HUES64 (cell line): Measurements from ENCODE around the gene SLC37A1.

Source experiments
- H3K27ac ChIP-seq: 2 replicates; pipeline ENCODE4 v1.7.0; 2013; ENCODE audit warnings: low read depth, low read length, inconsistent platforms
- H3K27me3 ChIP-seq: 2 replicates; pipeline ENCODE4 v1.6.1; 2013; ENCODE audit warnings: mild to moderate bottlenecking, low read length; ENCODE audit not compliant: insufficient read depth
- H3K36me3 ChIP-seq: 2 replicates; pipeline ENCODE4 v1.6.1; 2013; ENCODE audit warnings: mild to moderate bottlenecking, low read length; ENCODE audit not compliant: insufficient read depth
- H3K4me1 ChIP-seq: 2 replicates; pipeline ENCODE4 v1.6.1; 2013; ENCODE audit warnings: mild to moderate bottlenecking, low read length, moderate library complexity; ENCODE audit not compliant: insufficient read depth
- H3K4me3 ChIP-seq: 2 replicates; pipeline ENCODE4 v1.5.1; 2013; ENCODE audit warnings: mild to moderate bottlenecking, low read length, moderate library complexity
- H3K9ac ChIP-seq: 2 replicates; pipeline ENCODE4 v1.6.1; 2013; ENCODE audit warnings: mild to moderate bottlenecking, low read depth, low read length
- H3K9me3 ChIP-seq: 2 replicates; pipeline ENCODE4 v1.6.1; 2013; ENCODE audit warnings: low read depth, low read length; ENCODE audit not compliant: insufficient read depth
- WGBS: fragments of 150-250, 120-280 bp; methylation state at CpG from one replicate; pipeline ENCODE4 v1.1.7; 2013; ENCODE audit warnings: missing lambda C conversion rate; 5-methylcytosine and 5-hydroxymethylcytosine counted together

Gene SLC37A1

DNA sequence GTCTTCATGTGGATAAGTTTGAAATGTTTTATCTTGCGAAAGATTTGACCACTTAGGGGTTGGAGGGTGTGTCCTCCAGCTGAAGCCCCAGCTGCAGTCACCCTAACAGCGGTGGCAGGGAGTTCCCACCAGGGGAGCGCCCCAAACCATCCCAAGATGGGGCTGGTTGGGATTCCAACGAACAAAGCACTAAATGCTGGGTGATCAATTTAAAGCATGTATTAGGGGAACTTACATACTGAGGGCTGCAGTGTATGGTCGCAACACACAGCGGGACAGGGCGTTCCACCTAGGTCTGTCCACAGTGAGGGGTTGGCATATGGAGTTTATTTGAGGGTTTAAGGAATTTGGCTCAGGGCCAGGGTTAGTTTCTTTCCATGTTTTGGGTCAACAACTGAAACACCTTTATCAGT, 26.3 kb downstream of the SLC37A1 start:
- Histone ChIP-seq H3K4me1 (no peaks in the 10 kb centered on the region), H3K27ac (no peak overlapping the region), H3K36me3 (peaks cover 27% of the 10 kb centered on the region; the same call in 1 of the 2 replicates), H3K9me3 (no peaks in the 10 kb centered on the region), H3K4me3 (no peak overlapping the region), H3K9ac (no peak overlapping the region), H3K27me3 (no peaks in the 10 kb centered on the region)
- 81% methylated on average over 6 of the region's 7 CpGs for WGBS

DNA sequence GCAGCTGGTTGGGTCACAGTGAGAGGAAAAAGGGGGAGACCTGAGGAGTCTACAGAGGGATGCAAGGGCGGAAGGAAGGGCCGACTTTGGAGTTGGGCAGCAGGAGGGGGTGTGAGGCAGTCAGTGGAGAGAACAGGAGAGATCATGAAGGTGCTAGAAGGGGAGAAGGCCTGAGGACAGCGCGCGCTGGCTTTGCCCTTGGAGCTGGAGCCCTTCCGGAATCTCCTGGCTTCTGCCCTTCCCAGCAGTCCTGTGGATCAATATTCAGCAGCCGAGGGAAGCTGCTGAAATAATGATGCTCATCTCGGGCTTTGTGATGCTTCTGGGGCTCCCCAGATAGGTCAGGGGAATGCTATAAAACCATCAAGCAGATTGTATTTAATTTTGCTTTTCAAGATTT, 26.7 kb downstream of the SLC37A1 start:
- Histone ChIP-seq H3K27me3 (no peaks in the 10 kb centered on the region), H3K27ac (no peak overlapping the region), H3K9me3 (no peaks in the 10 kb centered on the region), H3K4me3 (no peak overlapping the region), H3K36me3 (peaks cover 23% of the 10 kb centered on the region; the same call in 1 of the 2 replicates), H3K9ac (no peak overlapping the region), H3K4me1 (no peaks in the 10 kb centered on the region)
- 82% methylated on average over 8 of the region's 8 CpGs for WGBS

DNA sequence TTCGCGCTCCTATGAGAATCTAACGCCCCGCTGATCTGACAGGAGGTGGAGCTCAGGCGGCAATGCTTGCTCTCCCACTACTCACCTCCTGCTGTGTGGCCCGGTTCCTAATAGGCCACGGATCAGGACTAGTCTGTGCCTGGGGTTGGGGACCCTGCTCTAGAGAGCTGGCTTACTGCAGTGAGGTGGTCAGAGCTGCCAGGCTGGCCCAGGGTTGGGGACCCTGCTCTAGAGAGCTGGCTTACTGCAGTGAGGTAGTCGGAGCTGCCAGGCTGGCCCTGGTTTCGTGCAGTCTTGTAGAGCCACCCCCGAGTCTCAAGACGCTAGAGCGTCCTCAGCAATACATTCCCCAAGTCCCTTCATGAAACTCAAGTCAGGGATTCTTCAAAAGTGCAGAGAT, 27.5 kb downstream of the SLC37A1 start:
- H3K4me1 ChIP-seq: no peaks in the 10 kb centered on the region
- H3K27me3 ChIP-seq: no peaks in the 10 kb centered on the region
- no peak overlapping the region for H3K4me3 ChIP-seq
- H3K27ac ChIP-seq: no peak overlapping the region
- H3K9me3 ChIP-seq: no peaks in the 10 kb centered on the region
- no peak overlapping the region for H3K9ac ChIP-seq
- peaks cover 16% of the 10 kb centered on the region; the same call in 1 of the 2 replicates for H3K36me3 ChIP-seq
- 76% methylated on average over 12 of the region's 12 CpGs for WGBS

DNA sequence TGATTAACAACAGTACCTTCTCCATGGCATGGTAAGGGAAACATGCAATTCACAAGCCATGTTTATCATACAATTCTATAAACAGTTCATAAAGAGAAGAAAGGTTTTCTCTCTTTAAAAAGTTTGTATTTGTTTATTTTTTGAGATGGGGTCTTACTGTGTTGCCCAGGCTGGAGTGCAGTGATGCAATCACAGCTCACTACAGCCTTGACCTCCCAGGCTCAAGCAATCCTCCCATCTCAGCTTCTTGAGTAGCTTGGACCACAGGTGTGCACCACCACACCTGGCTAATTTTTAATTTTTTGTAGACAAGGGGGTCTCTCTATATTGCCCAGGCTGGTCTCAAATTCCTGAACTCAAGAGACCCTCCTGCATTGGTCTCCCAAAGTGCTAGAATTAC, 28.0 kb downstream of the SLC37A1 start:
- H3K9ac ChIP-seq: no peak overlapping the region
- no peaks in the 10 kb centered on the region for H3K9me3 ChIP-seq
- H3K36me3 ChIP-seq: peaks cover 15% of the 10 kb centered on the region; the same call in 1 of the 2 replicates
- H3K4me1 ChIP-seq: no peaks in the 10 kb centered on the region
- H3K4me3 ChIP-seq: no peak overlapping the region
- no peak overlapping the region for H3K27ac ChIP-seq
- no peaks in the 10 kb centered on the region for H3K27me3 ChIP-seq

DNA sequence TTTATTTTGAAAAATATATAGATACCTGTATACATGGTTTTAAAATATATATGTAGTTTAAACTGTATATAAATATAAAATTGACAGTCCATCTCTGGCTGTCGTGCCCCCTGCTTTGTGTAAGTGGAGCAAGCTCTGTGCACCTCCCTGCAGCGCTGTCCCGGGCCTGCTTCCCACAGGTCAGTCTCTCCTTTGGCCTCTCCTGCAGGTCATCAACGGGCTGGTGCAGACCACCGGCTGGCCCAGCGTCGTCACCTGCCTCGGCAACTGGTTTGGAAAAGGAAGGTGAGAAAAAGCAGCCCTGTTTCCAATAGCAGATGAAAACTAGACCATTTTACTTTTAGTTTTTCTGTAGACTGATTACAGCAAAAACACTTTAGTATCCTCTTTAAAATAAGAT, 28.5 kb downstream of the SLC37A1 start:
- H3K36me3 ChIP-seq: peaks cover 19% of the 10 kb centered on the region; the same call in 1 of the 2 replicates
- 96% methylated on average over 8 of the region's 8 CpGs for WGBS
- no peak overlapping the region for H3K4me3 ChIP-seq
- no peak overlapping the region for H3K9ac ChIP-seq
- no peaks in the 10 kb centered on the region for H3K4me1 ChIP-seq
- H3K27me3 ChIP-seq: no peaks in the 10 kb centered on the region
- H3K9me3 ChIP-seq: no peaks in the 10 kb centered on the region
- H3K27ac ChIP-seq: no peak overlapping the region

DNA sequence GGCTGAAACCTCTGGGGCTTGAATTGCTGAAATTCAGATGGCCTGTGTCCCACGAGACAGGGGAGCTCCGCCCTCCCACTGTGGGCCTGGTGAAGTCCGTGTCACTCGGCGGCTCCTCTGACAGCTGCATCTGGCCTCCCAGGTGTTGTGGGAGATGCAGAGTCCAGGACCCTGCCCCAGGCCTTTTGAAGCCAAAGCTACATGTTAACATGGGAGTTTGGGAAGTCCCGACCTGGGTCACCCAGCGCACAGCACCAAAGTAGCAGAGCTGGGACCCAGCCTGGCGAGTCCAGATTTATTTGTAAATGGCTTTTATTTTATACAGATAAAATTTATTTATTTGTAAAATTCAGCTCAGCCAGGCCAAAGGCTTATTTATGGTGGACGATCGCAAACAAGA, 28.9 kb downstream of the SLC37A1 start:
- no peak overlapping the region for H3K27ac ChIP-seq
- 93% methylated on average over 9 of the region's 10 CpGs for WGBS
- H3K9me3 ChIP-seq: no peaks in the 10 kb centered on the region
- H3K27me3 ChIP-seq: no peaks in the 10 kb centered on the region
- H3K36me3 ChIP-seq: peaks cover 22% of the 10 kb centered on the region; the same call in 1 of the 2 replicates
- H3K4me3 ChIP-seq: no peak overlapping the region
- no peak overlapping the region for H3K9ac ChIP-seq
- H3K4me1 ChIP-seq: no peaks in the 10 kb centered on the region

DNA sequence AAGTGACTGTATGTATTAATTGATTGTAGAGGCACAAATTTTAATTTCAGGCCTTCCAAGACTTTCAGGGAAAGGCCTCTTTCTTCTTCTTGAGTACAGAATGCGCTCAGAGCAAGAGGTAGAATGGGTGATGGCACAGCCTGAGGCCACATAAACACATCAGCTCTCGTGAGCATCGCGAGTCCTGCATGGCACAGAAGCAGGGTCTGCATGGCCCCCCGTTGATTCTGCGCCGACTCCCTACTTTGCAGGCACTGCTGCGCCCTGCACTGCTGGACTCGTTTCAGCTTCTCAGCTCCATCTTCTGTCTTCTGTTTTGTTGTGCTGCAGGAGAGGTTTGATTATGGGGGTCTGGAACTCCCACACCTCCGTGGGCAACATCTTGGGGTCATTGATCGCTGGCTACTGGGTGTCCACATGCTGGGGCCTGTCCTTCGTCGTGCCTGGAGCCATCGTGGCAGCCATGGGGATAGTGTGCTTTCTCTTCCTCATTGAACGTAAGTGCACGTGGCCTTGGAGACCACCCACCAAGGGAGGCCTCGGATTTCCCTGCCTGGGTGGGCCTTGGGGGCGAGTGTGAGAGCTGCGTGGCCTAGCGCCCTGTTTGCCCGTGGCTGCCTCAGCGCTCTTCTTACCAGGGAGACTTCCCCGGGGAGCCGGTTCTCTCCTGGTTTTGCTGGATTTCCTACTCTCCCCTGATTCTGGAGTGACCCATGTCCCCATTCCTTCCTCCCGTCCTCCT, 29.6 kb downstream of the SLC37A1 start:
- Histone ChIP-seq H3K36me3 (peaks cover 22% of the 10 kb centered on the region; the same call in 1 of the 2 replicates), H3K9me3 (no peaks in the 10 kb centered on the region), H3K27me3 (no peaks in the 10 kb centered on the region), H3K9ac (no peak overlapping the region), H3K4me3 (no peak overlapping the region), H3K4me1 (no peaks in the 10 kb centered on the region), H3K27ac (no peak overlapping the region)
- WGBS: 93% methylated on average over 25 of the region's 25 CpGs

DNA sequence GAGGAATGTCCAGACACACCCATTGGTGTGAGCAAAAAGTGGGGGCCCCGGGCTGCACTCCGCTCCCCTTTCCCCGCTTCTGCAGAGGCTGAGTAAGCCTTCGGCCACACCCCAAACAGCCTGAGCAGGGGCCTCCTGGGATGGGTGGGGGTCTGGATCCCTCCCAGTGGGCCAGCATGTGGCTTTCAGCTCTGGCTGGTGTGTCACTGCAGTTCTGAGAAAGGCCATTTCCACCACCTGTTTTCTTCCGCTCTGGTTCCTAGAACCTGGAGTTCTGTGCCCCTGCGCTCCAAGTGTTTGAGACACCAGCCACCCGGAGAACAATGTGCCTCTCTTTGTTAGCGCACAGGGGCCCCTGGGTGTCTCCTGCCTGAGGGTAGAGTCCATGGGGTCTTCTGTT, 30.9 kb downstream of the SLC37A1 start:
- Histone ChIP-seq H3K9ac (no peak overlapping the region), H3K4me1 (no peaks in the 10 kb centered on the region), H3K4me3 (no peak overlapping the region), H3K27me3 (no peaks in the 10 kb centered on the region), H3K27ac (no peak overlapping the region), H3K9me3 (no peaks in the 10 kb centered on the region), H3K36me3 (peaks cover 26% of the 10 kb centered on the region; the same call in 1 of the 2 replicates)
- WGBS: 95% methylated on average over 8 of the region's 8 CpGs

DNA sequence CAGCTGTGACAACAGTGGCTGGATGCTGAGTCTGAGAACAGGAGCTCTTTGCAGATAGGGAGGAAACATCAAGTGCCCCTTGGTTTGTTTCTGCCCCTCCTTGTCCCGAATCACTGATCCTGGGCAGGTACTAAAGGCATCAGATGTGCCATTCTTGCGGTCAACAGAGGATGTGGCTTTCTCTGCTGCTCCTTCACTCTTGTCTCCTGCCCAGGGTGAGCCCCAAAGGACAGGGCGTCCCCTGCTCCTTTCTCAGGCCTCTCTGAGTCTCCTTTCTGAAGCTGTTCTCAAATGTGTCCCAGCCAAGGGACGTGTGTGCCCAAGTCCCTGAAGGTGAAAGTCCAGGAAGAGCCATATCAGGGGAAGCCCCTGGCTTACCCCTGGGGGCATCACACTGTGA, 31.7 kb downstream of the SLC37A1 start:
- whole genome bisulfite sequencing: 83% methylated on average over 4 of the region's 4 CpGs
- Histone ChIP-seq H3K27ac (no peak overlapping the region), H3K27me3 (no peaks in the 10 kb centered on the region), H3K4me3 (no peak overlapping the region), H3K9ac (no peak overlapping the region), H3K36me3 (peaks cover 26% of the 10 kb centered on the region; the same call in 1 of the 2 replicates), H3K4me1 (peaks cover 5% of the 10 kb centered on the region; the same call in 1 of the 2 replicates), H3K9me3 (no peaks in the 10 kb centered on the region)

DNA sequence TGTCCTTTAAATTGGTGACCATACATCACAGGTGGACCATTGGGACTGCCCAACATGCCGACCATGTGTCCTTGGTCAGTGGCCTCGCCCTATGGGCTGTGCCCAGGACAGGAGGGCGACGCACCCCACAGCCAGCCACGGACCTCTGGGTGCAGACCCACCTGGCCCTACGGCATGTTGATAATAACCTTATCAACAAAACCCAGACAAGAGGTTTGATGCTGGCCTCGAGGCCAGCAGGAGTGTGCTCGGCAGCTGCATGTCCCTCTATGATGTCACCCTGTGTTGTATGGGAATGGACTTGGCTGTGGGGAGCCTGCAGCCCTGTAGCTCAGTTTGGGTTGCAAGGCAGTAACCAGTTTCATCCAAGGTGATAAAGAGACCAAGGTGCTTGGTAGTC, 32.1 kb downstream of the SLC37A1 start:
- Histone ChIP-seq H3K27me3 (no peaks in the 10 kb centered on the region), H3K9ac (no peak overlapping the region), H3K27ac (no peak overlapping the region), H3K4me1 (peaks cover 9% of the 10 kb centered on the region; the same call in 1 of the 2 replicates), H3K36me3 (peaks cover 26% of the 10 kb centered on the region; the same call in 1 of the 2 replicates), H3K9me3 (no peaks in the 10 kb centered on the region), H3K4me3 (no peak overlapping the region)
- WGBS: 83% methylated on average over 8 of the region's 8 CpGs

DNA sequence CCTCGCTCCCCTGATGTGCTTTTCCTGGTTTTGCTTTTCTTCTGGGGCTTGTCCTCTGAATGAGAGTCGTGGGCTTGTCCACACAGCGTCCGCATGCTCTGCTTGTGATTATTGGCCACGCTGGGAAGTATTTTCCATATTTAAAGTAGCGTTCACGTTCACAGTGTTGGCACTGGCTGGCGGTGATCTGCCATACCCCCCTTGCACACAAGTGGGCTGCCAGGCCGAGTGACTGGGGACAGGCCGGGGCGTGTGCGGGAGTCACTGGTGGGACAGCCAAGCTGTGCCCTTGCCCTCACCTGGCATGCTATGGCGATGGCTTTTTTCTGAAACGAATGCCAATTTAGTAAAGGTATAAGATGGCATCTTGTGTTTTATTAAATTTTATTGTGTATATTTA, 32.8 kb downstream of the SLC37A1 start:
- WGBS: 87% methylated on average over 14 of the region's 14 CpGs
- peaks cover 26% of the 10 kb centered on the region; the same call in 1 of the 2 replicates for H3K36me3 ChIP-seq

More for the DNA sequence above, 32.8 kb downstream of the SLC37A1 start:
- Histone ChIP-seq H3K27me3 (no peaks in the 10 kb centered on the region), H3K9me3 (peaks cover 2% of the 10 kb centered on the region; the same call in 1 of the 2 replicates), H3K4me3 (no peak overlapping the region), H3K27ac (no peak overlapping the region), H3K4me1 (peaks cover 12% of the 10 kb centered on the region), H3K9ac (no peak overlapping the region)
